Stimulated activated CD4-positive, alpha-beta T cell treated with anti-CD3 and anti-CD28 coated beads, Interleukin-2, amount 100 ng/mL, for 24 hours (primary cell): Measurements from ENCODE around the gene CLDND2.
"Not testable (repeated sequence)": the region's sequence is repeated elsewhere in the genome, so short reads cannot be mapped to it uniquely, and the experiment has no call there.

Source experiments
- DNase-seq, 2 donors: peaks; one replicate each; pipeline ENCODE4 v3.0.0-alpha.2; 2020

The CLDND2 gene

DNA sequence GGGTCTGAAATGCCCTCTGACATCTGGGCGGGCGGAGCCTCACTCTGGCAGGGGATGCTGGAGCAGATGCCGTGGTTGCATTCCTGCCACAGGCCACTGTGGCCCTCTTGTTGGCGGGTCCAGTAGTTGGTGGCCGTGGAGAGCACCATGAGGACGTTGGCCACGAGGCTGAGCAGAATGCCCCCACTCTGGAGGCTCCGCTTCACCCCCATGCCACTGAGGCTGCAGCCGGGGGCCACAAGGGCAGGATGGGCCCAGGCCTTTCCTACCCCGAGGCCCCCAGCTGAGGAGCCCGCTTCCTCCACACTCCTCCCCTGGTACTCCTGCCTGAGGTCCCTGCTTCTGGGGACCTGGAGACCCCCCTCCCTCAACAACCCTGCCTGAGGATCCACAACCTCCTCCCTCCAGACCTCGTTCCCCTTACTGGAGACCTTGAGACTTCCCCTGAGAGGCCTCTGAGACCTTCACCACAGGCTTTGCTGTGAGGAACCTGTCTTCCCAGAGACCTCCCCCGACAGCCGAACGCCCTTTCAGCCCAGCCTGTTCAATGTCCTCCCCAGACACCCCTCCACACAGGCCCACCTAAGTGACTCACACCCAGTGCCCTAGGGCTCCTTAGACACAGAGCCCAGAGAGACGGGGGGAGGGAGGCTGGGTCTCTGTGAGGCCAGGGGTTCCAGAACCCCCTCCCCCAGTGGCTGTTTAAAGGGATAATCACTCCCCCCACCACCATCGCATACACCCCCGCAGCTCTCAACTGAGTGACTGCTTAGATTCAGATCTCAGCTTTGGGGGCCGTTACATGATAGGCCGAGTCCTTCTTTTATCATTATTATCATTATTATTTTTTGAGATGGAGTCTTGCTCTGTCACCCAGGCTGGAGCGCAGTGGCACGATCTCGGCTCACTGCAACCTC is at the start of gene CLDND2:
CLDND2 (minus strand) TSS at position 638 of the 917 bp plus-strand sequence; CDS start at position 212, 426 bp downstream.
- peak in 1 of 2 donors; percentile 25 for DNase-seq

- no peak for DNase-seq
Measured at GRCh38 chr19:51417810-51418157, 49.0 kb upstream of the CLDND2 start.

- peak; percentile 43 to 61 for DNase-seq
Measured at GRCh38 chr19:51417107-51417809, 48.5 kb upstream of the CLDND2 start, which contains the start of gene SIGLEC10. TSS of gene SIGLEC10 (minus strand) at chr19:51417642. CDS start at chr19:51417581, 61 bp downstream.

GRCh38 chr19:51416422-51416821 is 47.6 kb upstream of the CLDND2 start:
- DNase-seq, result not testable (repeated sequence)

DNA sequence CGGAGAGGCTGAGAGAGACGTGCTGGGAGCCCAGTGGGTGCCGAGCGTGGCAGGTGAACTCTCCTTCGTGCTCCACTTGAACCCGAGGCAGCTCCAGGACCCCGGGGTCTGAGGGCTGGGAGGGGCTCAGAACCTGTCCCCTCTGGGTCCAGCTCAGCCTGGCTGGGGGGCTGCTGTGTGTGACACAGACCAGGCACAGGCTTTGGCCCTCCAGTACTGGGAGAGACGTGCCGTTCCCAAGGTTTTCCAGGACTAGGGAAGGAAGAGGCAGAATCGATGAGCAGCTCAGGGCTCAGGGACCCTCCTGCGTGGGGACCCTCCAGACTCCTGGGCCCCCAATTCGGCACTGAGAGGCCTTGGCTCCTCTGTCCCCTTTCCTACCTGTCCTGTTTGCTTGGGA is 46.4 kb upstream of the CLDND2 start:
- DNase-seq, result no peak

- DNase-seq, result no peak
Measured at GRCh38 chr19:51410950-51411748, 42.3 kb upstream of the CLDND2 start.

DNA sequence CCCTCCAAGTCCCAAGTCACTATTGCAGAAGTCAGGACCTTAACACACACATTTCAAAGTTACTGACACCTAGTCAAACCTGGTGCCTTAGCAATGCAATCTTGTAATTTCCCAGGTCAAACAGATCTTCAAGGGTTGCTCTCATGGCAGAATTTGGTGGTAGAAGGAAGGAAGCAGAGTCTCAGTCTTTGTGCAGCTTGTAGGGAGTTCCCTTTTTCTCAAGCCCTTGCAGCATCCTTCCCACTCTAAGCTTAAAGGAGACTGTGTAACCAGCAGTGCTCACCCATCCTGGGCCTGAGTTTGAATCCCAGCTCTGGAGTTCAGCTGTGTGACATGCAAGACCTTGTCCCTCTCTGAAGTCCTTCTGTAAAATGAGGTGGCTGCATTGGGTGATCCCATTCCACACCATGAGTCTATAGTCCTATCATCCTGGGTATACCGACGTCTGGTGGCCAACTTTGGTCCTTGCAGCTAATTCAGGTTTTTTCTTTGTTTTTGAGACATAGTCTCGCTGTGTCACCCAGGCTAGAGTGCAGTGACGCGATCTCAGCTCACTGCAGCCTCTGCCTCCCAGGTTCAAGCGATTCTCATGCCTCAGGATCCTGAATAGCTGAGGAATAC is 38.8 kb upstream of the CLDND2 start:
- DNase-seq, result peak in 1 of 2 donors; percentile 31

GRCh38 chr19:51402117-51402516 is 33.3 kb upstream of the CLDND2 start:
- DNase-seq, result no peak

- DNase-seq, result not testable (repeated sequence)
Measured at GRCh38 chr19:51399936-51400335, 31.1 kb upstream of the CLDND2 start.

GRCh38 chr19:51399231-51399630 is 30.4 kb upstream of the CLDND2 start:
- DNase-seq, result no peak

DNA sequence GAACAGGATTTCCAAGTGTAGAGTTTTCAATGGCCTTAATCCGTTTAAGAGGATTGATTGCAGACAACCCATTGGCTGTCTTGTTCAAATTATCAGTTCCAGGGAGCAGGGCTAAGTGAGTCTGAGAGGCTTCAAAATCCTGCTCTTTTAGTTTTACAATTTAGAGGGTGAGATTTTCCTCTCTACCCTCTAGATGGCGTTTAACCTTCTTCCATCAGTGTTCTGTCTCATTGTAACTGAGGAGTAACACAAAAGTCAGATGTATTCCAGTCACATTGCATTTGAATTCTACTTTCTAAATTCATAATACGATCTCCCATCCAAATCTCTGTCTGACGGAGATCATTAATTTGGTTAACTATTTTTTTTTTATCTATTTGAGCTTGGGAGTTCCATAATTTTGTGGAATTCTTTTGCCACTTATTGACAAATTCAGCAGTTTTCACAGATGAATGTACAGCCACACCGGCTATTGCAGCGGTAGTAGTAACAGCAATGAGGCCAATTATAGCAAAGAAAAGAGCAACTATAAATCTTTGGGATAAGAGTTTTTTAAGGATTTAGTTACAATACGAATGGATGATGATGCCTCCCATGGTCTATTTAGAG is 29.4 kb upstream of the CLDND2 start:
- DNase-seq, result no peak

DNA sequence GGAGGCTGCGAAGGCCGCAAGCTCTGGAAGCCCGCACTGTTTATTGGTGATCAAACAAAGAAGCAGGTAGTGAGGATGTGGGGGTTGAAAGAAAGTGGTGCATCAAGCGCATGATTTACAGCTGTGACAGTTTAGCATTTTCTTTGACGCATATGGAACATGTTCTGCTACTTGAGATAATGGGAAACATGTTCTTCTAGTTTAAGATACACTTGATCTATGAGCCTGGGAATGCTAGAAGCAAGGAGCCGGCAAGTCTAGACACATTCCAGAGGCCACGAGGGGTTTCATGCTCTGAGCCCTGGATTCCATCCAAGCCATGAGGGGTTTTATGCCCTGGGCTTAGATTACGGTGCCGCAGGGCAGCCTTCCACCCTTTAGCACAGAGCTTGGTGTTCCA is 28.6 kb upstream of the CLDND2 start:
- not testable (repeated sequence) for DNase-seq

GRCh38 chr19:51396175-51396574 is 27.4 kb upstream of the CLDND2 start:
- no peak for DNase-seq

GRCh38 chr19:51394050-51394836 is 25.4 kb upstream of the CLDND2 start:
- DNase-seq, result peak; percentile 86 to 95

DNA sequence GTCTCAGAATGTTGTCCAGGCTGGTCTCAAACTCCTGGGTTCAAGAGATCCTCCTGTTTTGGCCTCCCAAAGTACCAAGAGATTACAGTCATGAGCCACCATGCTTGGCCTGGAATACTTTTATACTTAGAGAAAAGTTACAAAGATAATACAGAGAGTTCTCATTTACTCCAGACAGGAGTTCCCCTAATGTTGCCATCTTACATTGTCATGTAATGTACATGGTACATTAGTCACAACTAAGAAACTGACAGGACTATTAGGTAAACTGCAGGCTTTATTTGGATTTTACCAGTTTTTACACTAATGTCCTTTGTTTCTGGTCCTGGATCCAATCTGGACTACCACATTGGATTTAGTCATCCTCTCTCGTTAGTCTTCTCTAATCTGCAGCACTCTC is 23.9 kb upstream of the CLDND2 start:
- no peak for DNase-seq

- no peak for DNase-seq
Measured at GRCh38 chr19:51391073-51391611, 22.3 kb upstream of the CLDND2 start.

- no peak for DNase-seq
Measured at GRCh38 chr19:51389143-51389542, 20.3 kb upstream of the CLDND2 start.

GRCh38 chr19:51387924-51388389 is 19.2 kb upstream of the CLDND2 start, which contains the start of gene LIM2:
TSS of gene LIM2 (minus strand) at chr19:51387974. CDS start at chr19:51387443, 531 bp downstream.
- DNase-seq, result no peak

GRCh38 chr19:51386882-51387520 is 18.2 kb upstream of the CLDND2 start:
- no peak for DNase-seq

- DNase-seq, result no peak
Measured at GRCh38 chr19:51382004-51382403, 13.2 kb upstream of the CLDND2 start.
